Tibial nerve (tissue), 4 donors: ENCODE data around the gene IGFBP6. TPM values are rescaled to one million over a fixed set of nuclear protein-coding genes. Genes with fewer than 3 reads are reported as not detected.

Source experiments
- DNase-seq, 2 donors: peaks; one replicate each; pipeline ENCODE4 v3.0.0-alpha.2; 2019; ENCODE audit warnings: low spot score in 2 of 2
- H3K27ac ChIP-seq, 4 donors: fragments of 200-600 bp; sonication (generic) in 3 of 4; one replicate each; pipeline ENCODE4 v1.5.1; 2017 to 2019; ENCODE audit warnings: mild to moderate bottlenecking in 1 of 4
- H3K27me3 ChIP-seq, 2 donors: fragments of 200-600 bp; sonication (generic) in 1 of 2; one replicate each; pipeline versions ENCODE4 v1.5.1 to v1.6.0; 2017 to 2019
- H3K36me3 ChIP-seq, 3 donors: fragments of 200-600 bp; sonication (generic); one replicate each; pipeline ENCODE4 v1.5.1; 2018 to 2019
- H3K4me1 ChIP-seq, 4 donors: fragments of 200-600 bp; sonication (generic) in 3 of 4; one replicate each; pipeline ENCODE4 v1.5.1; 2017 to 2019
- H3K4me3 ChIP-seq, 4 donors: fragments of 200-600 bp; sonication (generic) in 3 of 4; one replicate each; pipeline ENCODE4 v1.5.1; 2017 to 2019; ENCODE audit warnings: mild to moderate bottlenecking in 1 of 4, moderate library complexity in 1 of 4
- H3K9me3 ChIP-seq, 4 donors: fragments of 200-600 bp; sonication (generic) in 3 of 4; one replicate each; pipeline ENCODE4 v1.5.1; 2017 to 2019
- CTCF ChIP-seq, 5 experiments: fragments of 200-600 bp in 3 of 5; fragments of 450-650 bp in 2 of 5; sonication (generic) in 3 of 5; IDR thresholded peaks; one replicate each; pipeline ENCODE4 v1.5.1; 2016 to 2019; ENCODE audit warnings: antibody characterized with exemption in 5 of 5, mild to moderate bottlenecking in 3 of 5, moderate library complexity in 2 of 5
- EP300 ChIP-seq, 2 donors: sonication (generic); formaldehyde crosslinking; IDR thresholded peaks; one replicate each; pipeline ENCODE4 v1.6.1; 2017; ENCODE audit warnings: antibody characterized with exemption in 2 of 2, mild to moderate bottlenecking in 1 of 2
- POLR2A ChIP-seq, 2 donors: fragments of 450-650 bp; IDR thresholded peaks; one replicate each; pipeline ENCODE4 v1.6.1; 2017; ENCODE audit warnings: antibody characterized with exemption in 2 of 2, mild to moderate bottlenecking in 2 of 2, moderate library complexity in 2 of 2
- WGBS, 2 donors: methylation state at CpG; one replicate each; pipeline ENCODE4 v1.1.5; 2018; 5-methylcytosine and 5-hydroxymethylcytosine counted together
- total RNA-seq, 4 donors: library from RNA; depleted of rRNA; stranded (reverse); fragments of >200 nt; gene quantifications; one replicate each; pipeline ENCODE4 v1.1.0, GENCODE V29; 2016

IGFBP6 gene
- total RNA-seq, 4 donors from 2014 or later = 1,043 to 8,473 (median 5,787) TPM

- H3K27ac ChIP-seq = peak overlapping the region in 3 of 4 donors; percentile 19 to 93 (median 72)
- no peak for TF ChIP-seq POLR2A (IDR thresholded peaks at IDR 0.05)
- no peak for TF ChIP-seq EP300 (IDR thresholded peaks at IDR 0.05)
- no peak for TF ChIP-seq CTCF (IDR thresholded peaks at IDR 0.05)
- DNase-seq = no peak
- peaks cover 0 to 90% (median 42%) of the 10 kb centered on the region in 4 donors for H3K4me1 ChIP-seq
- no peaks in the 10 kb centered on the region for H3K9me3 ChIP-seq
- no peaks in the 10 kb centered on the region for H3K27me3 ChIP-seq
- peak overlapping the region in 1 of 4 donors; percentile 85 for H3K4me3 ChIP-seq
- peaks cover 0 to 24% (median 0%) of the 10 kb centered on the region in 3 donors for H3K36me3 ChIP-seq
- WGBS, 2 donors = 73 to 77% methylated on average over 8 to 13 of the region's 13 CpGs
Observed at GRCh38 chr12:53100466-53101151, 3.1 kb downstream of the IGFBP6 start.

- Histone ChIP-seq H3K4me3 (peak overlapping the region in 1 of 4 donors; percentile 85), H3K4me1 (peaks cover 0 to 90% (median 36%) of the 10 kb centered on the region in 4 donors), H3K27me3 (no peaks in the 10 kb centered on the region), H3K27ac (peak overlapping the region in 1 of 4 donors; percentile 93), H3K36me3 (peaks cover 0 to 24% (median 0%) of the 10 kb centered on the region in 3 donors), H3K9me3 (no peaks in the 10 kb centered on the region)
- TF ChIP-seq EP300 (IDR thresholded peaks at IDR 0.05) (no peak), POLR2A (IDR thresholded peaks at IDR 0.05) (no peak), CTCF (IDR thresholded peaks at IDR 0.05) (no peak)
- DNase-seq = no peak
- WGBS, 2 donors = 71 to 77% methylated on average over 7 of the region's 7 CpGs
Observed at GRCh38 chr12:53101266-53101665, 3.8 kb downstream of the IGFBP6 start.

GRCh38 chr12:53101931-53102781 is 4.7 kb downstream of the IGFBP6 start:
- no peak overlapping the region for H3K4me3 ChIP-seq
- peaks cover 0 to 24% (median 0%) of the 10 kb centered on the region in 3 donors for H3K36me3 ChIP-seq
- no peaks in the 10 kb centered on the region for H3K9me3 ChIP-seq
- no peaks in the 10 kb centered on the region for H3K27me3 ChIP-seq
- no peak for TF ChIP-seq CTCF (IDR thresholded peaks at IDR 0.05)
- no peak for TF ChIP-seq EP300 (IDR thresholded peaks at IDR 0.05)
- TF ChIP-seq POLR2A (IDR thresholded peaks at IDR 0.05) = no peak
- H3K4me1 ChIP-seq = peaks cover 0 to 88% (median 34%) of the 10 kb centered on the region in 4 donors
- no peak for DNase-seq
- WGBS, 2 donors = 83 to 86% methylated on average over 12 of the region's 12 CpGs
- peak overlapping the region in 3 of 4 donors; percentile 33 to 65 (median 48) for H3K27ac ChIP-seq

GRCh38 chr12:53102883-53103807 is 5.7 kb downstream of the IGFBP6 start, which contains the start of gene SOAT2:
SOAT2 (plus strand) TSS chr12:53103486; CDS start chr12:53103578, 92 bp downstream.
- Histone ChIP-seq H3K4me1 (peaks cover 0 to 81% (median 27%) of the 10 kb centered on the region in 4 donors), H3K9me3 (no peaks in the 10 kb centered on the region), H3K36me3 (peaks cover 0 to 24% (median 0%) of the 10 kb centered on the region in 3 donors), H3K27ac (peak within 1 kb of the TSS in 3 of 4 donors; percentile 33 to 65 (median 48)), H3K4me3 (peak within 1 kb of the TSS in 1 of 4 donors; percentile 3), H3K27me3 (no peaks in the 10 kb centered on the region)
- DNase-seq = no peak
- TF ChIP-seq EP300 (IDR thresholded peaks at IDR 0.05) (peak in 1 of 2 donors; percentile 2), POLR2A (IDR thresholded peaks at IDR 0.05) (no peak)
- WGBS, 2 donors = 66 to 75% methylated on average over 22 of the region's 23 CpGs

- Histone ChIP-seq H3K27ac (peak overlapping the region in 2 of 4 donors; percentile 48 to 65), H3K36me3 (peaks cover 0 to 24% (median 0%) of the 10 kb centered on the region in 3 donors), H3K4me3 (peak overlapping the region in 1 of 4 donors; percentile 3), H3K4me1 (peaks cover 0 to 73% (median 24%) of the 10 kb centered on the region in 4 donors), H3K27me3 (no peaks in the 10 kb centered on the region), H3K9me3 (no peaks in the 10 kb centered on the region)
- no peak for TF ChIP-seq POLR2A (IDR thresholded peaks at IDR 0.05)
- TF ChIP-seq CTCF (IDR thresholded peaks at IDR 0.05) = no peak
- no peak for TF ChIP-seq EP300 (IDR thresholded peaks at IDR 0.05)
- WGBS, 2 donors = 31 to 35% methylated on average over 3 of the region's 3 CpGs
- no peak for DNase-seq
Observed at GRCh38 chr12:53103860-53104305, 6.4 kb downstream of the IGFBP6 start.
